GM12878 (cell line): ENCODE results near the gene PRR11. TPM values are rescaled to one million over a fixed set of nuclear protein-coding genes. Genes with fewer than 3 reads are reported as not detected.
A peak's percentile ranks its signal among the peaks of the same experiment; 100 is the strongest.

Experiments used
- MTA2 ChIP-seq: fragments of 450-650 bp; IDR thresholded peaks from 2 replicates; pipeline ENCODE4 v1.6.1; 2016; ENCODE audit warnings: low read depth, mild to moderate bottlenecking, moderate library complexity
- MXI1 ChIP-seq: fragments of 150-350 bp; IDR thresholded peaks from 2 replicates; pipeline ENCODE4 v1.6.1; 2011; ENCODE audit warnings: low read depth, mild to moderate bottlenecking, inconsistent platforms, low read length, improper control_type of control experiment
- NR2F1 ChIP-seq: fragments of 450-650 bp; conservative IDR thresholded peaks from 2 replicates; pipeline ENCODE4 v1.6.1; 2017; ENCODE audit warnings: mild to moderate bottlenecking
- STAT3 ChIP-seq: IDR thresholded peaks from 2 replicates; pipeline ENCODE4 v1.6.1; 2011; ENCODE audit warnings: low read depth, low read length, improper control_type of control experiment
- ZBTB11 ChIP-seq: fragments of 450-650 bp; formaldehyde crosslinking; IDR thresholded peaks from 2 replicates; pipeline ENCODE4 v1.5.0; 2022; ENCODE audit warnings: mild to moderate bottlenecking, missing genetic modification characterization
- polyA plus RNA-seq, 11 experiments: library from polyadenylated mRNA; depleted of rRNA in 4 of 11; unstranded in 6 of 11; stranded (reverse) in 5 of 11; fragments of >200 nt; fragmentation: Nextera tagmentation in 4 of 11; fragmentation: Illumina TruSeq in 1 of 11; extraction: Ambion mirVana in 4 of 11; extraction: Trizol in 1 of 11; gene quantifications; 1 replicate in 1 of 11; 2 replicates in 10 of 11; pipeline versions ENCODE4 v1.2.1 to v1.2.3, GENCODE V29; 2011 to 2016; ENCODE audit warnings: inconsistent platforms in 2 of 11, missing spikeins in 2 of 11, low read depth in 1 of 11
- total RNA-seq, 4 experiments: library from RNA; depleted of rRNA in 3 of 4; stranded (reverse); fragments of >200 nt in 3 of 4; fragmentation: Illumina TruSeq in 1 of 4; extraction: Trizol in 1 of 4; gene quantifications; 2 replicates each; pipeline versions ENCODE4 v1.2.1 to v1.2.3, GENCODE V29; 2013 to 2021
- TF ChIP-seq, protein P1 (sequence below): fragments of 450-650 bp; formaldehyde crosslinking; IDR thresholded peaks from 2 replicates; pipeline ENCODE4 v1.4.0; 2022; ENCODE audit warnings: mild to moderate bottlenecking, moderate library complexity

PRR11 gene
- total and polyA plus RNA-seq, 10 of the 15 experiments (the other 5 are each of a cell fraction or from before 2014, with no cell fraction given) = 20.8 to 97.0 (median 48.3) TPM

DNA sequence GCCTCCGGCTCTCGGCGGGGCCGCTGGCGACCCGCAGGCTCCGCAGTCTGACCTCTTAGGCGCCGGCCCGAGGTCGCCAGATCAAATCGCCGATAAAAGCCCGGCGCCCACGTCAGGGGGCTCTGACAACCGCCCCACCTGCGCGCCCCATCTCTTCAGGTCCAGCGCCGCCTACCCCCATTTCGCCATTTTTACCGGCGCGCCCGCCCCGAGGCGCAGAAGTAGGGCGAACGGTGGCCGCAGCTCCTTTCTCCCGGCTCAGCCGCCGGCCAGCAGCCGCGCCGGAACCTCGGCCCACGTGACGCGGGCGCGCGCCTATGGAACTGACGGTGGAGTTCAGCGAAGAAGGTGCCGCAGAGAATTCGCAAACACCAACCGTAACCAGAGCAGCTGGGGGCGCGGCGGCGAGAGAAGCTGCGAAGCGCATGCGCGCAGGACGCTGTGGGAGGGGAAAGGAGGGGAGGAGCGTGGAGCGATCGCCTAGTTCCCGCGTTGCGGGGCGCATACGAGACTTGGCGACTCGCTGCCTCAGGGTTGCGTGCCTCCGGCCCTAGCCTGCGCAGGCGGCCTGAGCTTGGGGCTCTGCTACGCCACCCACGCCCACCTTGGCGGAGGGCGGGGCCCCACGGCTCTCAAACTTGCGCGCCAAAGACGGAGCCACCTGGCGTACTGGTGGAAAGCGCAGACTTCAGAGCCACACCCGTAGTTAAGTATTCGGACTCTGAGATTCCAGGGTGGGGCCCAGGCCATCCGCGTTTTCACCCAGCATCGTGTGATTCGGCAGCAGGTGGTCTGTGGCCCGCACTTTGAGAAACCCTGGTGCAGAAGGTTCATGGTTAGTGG lies 48.9 kb upstream of the PRR11 start, which contains the start of gene TRIM37 (continued):
- TF ChIP-seq, protein P1, sequence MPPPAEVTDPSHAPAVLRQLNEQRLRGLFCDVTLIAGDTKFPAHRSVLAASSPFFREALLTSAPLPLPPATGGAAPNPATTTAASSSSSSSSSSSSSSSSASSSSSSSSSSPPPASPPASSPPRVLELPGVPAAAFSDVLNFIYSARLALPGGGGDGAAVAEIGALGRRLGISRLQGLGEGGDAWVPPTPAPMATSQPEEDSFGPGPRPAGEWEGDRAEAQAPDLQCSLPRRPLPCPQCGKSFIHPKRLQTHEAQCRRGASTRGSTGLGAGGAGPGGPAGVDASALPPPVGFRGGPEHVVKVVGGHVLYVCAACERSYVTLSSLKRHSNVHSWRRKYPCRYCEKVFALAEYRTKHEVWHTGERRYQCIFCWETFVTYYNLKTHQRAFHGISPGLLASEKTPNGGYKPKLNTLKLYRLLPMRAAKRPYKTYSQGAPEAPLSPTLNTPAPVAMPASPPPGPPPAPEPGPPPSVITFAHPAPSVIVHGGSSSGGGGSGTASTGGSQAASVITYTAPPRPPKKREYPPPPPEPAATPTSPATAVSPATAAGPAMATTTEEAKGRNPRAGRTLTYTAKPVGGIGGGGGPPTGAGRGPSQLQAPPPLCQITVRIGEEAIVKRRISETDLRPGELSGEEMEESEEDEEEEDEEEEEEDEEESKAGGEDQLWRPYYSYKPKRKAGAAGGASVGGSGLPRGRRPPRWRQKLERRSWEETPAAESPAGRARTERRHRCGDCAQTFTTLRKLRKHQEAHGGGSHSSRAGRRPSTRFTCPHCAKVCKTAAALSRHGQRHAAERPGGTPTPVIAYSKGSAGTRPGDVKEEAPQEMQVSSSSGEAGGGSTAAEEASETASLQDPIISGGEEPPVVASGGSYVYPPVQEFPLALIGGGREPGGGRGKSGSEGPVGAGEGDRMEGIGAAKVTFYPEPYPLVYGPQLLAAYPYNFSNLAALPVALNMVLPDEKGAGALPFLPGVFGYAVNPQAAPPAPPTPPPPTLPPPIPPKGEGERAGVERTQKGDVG (CRISPR knock-in tag) = no peak
- TF ChIP-seq STAT3 (no peak), NR2F1 (peak; percentile 85), MXI1 (peak; percentile 99), MTA2 (no peak), ZBTB11 (CRISPR knock-in tag) (no peak)
